H1 (cell line): ENCODE data around the gene CAB39L.

Experiments
- CEBPB ChIP-seq: IDR thresholded peaks from 2 replicates; pipeline ENCODE4 v1.6.1; 2012; ENCODE audit warnings: low read depth, low read length
- CTBP2 ChIP-seq: IDR thresholded peaks from 2 replicates; pipeline ENCODE4 v1.7.0; 2011; ENCODE audit warnings: borderline replicate concordance, mild to moderate bottlenecking, moderate library complexity, mixed read lengths, low read length; ENCODE audit not compliant: insufficient read depth, insufficient read length
- KDM4A ChIP-seq: IDR thresholded peaks from one replicate; pipeline ENCODE4 v1.7.1; 2012; ENCODE audit warnings: low read depth, mild to moderate bottlenecking, moderate library complexity, low read length, inconsistent platforms; ENCODE audit not compliant: severe bottlenecking
- NRF1 ChIP-seq: IDR thresholded peaks from 2 replicates; pipeline ENCODE4 v1.6.1; 2011; ENCODE audit warnings: mild to moderate bottlenecking, low read depth, low read length, improper control_type of control experiment
- POLR2A ChIP-seq, 2 experiments: IDR thresholded peaks; 1 replicate in 1 of 2; 2 replicates in 1 of 2; pipeline ENCODE4 v1.6.1; 2011; ENCODE audit warnings: low read depth in 2 of 2, low read length in 2 of 2, mild to moderate bottlenecking in 2 of 2; ENCODE audit errors: control extremely low read depth in 1 of 2
- POLR2AphosphoS5 ChIP-seq: IDR thresholded peaks from 2 replicates; pipeline ENCODE4 v1.6.1; 2011; ENCODE audit warnings: low read depth, low read length
- POU5F1 ChIP-seq: IDR thresholded peaks from 2 replicates; pipeline ENCODE4 v1.6.1; 2011; ENCODE audit warnings: low read depth, mild to moderate bottlenecking, low read length, moderate library complexity
- RNF2 ChIP-seq: fragments of 200-900, 300-1000 bp; sonication (generic); IDR thresholded peaks from 2 replicates; pipeline ENCODE4 v1.7.1; 2016; ENCODE audit warnings: borderline replicate concordance, low read depth, mild to moderate bottlenecking, antibody characterized with exemption, low read length; ENCODE audit not compliant: poor library complexity, severe bottlenecking; ENCODE audit errors: missing control alignments
- SIX5 ChIP-seq: IDR thresholded peaks from 2 replicates; pipeline ENCODE4 v1.6.1; 2011; ENCODE audit warnings: mild to moderate bottlenecking, low read depth, low read length
- TAF1 ChIP-seq: IDR thresholded peaks from 2 replicates; pipeline ENCODE4 v1.6.1; 2011; ENCODE audit warnings: mild to moderate bottlenecking, low read depth, low read length
- TEAD4 ChIP-seq: IDR thresholded peaks from 2 replicates; pipeline ENCODE4 v1.6.1; 2012; ENCODE audit warnings: low read depth, low read length, inconsistent platforms, mixed read lengths
- TF ChIP-seq, protein P1 (sequence below), 3 experiments: IDR thresholded peaks; 1 replicate in 2 of 3; 2 replicates in 1 of 3; pipeline versions ENCODE4 v1.5.1 to v1.6.1; 2011; ENCODE audit warnings: low read length in 3 of 3, mild to moderate bottlenecking in 3 of 3, inconsistent platforms in 2 of 3, low read depth in 1 of 3, moderate library complexity in 1 of 3; ENCODE audit not compliant: insufficient read depth in 1 of 3; ENCODE audit errors: control extremely low read depth in 1 of 3

DNA sequence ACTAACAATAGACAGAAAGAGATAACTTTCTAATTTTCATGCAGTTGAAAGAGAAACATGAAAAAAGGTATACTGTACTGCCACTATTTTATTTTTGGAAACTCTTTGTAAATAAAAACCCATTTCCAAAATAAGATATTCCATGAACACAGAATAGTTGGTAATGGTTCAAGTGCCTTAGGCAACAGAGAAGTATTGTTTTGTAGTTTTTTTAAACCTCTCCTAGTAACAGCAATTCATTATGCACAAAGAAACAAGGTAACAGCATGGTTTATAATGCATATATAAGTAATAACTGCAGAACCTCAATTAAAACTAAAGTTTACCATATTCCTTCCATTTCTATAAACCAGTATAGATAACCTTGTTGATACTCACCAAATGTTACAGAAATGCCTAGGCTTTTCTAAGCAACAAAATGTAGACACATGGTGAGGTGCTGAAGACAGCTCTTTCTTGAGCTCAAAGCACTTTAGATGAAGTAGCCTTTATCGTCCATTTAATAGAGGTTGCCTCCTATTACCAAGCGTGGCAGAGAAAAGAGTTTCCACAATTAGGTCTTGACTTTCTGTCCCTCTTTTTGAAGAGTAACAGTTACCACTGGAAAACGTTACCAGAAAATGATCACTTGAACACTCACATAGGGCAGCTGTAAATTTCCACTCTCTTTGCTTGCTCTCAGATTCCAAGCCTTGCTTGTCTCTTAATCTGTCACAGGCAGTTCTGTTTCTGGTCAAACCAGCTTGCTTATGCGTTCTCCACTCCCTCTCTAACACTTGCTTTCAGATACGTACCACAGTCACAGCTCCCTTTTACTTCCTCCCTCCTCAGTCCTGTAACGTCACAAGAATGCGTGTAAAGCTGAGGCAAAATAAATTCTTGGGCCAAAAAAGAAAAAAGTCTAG, 42.9 kb downstream of the CAB39L start:
- no peak for TF ChIP-seq CTBP2
- TF ChIP-seq CEBPB = no peak
- TF ChIP-seq, protein P1, sequence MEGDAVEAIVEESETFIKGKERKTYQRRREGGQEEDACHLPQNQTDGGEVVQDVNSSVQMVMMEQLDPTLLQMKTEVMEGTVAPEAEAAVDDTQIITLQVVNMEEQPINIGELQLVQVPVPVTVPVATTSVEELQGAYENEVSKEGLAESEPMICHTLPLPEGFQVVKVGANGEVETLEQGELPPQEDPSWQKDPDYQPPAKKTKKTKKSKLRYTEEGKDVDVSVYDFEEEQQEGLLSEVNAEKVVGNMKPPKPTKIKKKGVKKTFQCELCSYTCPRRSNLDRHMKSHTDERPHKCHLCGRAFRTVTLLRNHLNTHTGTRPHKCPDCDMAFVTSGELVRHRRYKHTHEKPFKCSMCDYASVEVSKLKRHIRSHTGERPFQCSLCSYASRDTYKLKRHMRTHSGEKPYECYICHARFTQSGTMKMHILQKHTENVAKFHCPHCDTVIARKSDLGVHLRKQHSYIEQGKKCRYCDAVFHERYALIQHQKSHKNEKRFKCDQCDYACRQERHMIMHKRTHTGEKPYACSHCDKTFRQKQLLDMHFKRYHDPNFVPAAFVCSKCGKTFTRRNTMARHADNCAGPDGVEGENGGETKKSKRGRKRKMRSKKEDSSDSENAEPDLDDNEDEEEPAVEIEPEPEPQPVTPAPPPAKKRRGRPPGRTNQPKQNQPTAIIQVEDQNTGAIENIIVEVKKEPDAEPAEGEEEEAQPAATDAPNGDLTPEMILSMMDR (IDR thresholded peaks at IDR 0.05; ENCODE audit: control extremely low read depth in 1 of 3, insufficient read depth in 1 of 3, low read depth in 1 of 3, low read length in 3 of 3) = no peak
- TF ChIP-seq POU5F1 = no peak
- no peak for TF ChIP-seq POLR2AphosphoS5
- no peak for TF ChIP-seq RNF2
- TF ChIP-seq TEAD4 = no peak
- TF ChIP-seq KDM4A = no peak
- TF ChIP-seq TAF1 = no peak
- no peak for TF ChIP-seq NRF1
- no peak for TF ChIP-seq POLR2A (IDR thresholded peaks at IDR 0.05; ENCODE audit: control extremely low read depth in 1 of 2, low read depth in 2 of 2, low read length in 2 of 2)
- no peak for TF ChIP-seq SIX5
